ENCODE measurements around the gene FTSJ1. TPM values are rescaled to one million over a fixed set of nuclear protein-coding genes. Genes with fewer than 3 reads are reported as not detected.
"Not testable (repeated sequence)": the region's sequence is repeated elsewhere in the genome, so short reads cannot be mapped to it uniquely, and the experiment has no call there.

Gene FTSJ1
- total RNA-seq, 4 donors from 2014 or later = 45.7 to 74.7 (median 56.1) TPM

DNA sequence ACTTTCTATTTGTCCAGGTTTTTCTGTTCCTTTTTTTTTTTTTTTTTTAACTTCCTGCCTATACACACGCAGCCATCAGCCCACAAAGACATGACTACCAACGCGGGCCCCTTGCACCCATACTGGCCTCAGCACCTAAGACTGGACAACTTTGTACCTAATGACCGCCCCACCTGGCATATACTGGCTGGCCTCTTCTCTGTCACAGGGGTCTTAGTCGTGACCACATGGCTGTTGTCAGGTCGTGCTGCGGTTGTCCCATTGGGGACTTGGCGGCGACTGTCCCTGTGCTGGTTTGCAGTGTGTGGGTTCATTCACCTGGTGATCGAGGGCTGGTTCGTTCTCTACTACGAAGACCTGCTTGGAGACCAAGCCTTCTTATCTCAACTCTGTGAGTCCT lies 47.7 kb downstream of the FTSJ1 start:
- TF ChIP-seq, protein P1, sequence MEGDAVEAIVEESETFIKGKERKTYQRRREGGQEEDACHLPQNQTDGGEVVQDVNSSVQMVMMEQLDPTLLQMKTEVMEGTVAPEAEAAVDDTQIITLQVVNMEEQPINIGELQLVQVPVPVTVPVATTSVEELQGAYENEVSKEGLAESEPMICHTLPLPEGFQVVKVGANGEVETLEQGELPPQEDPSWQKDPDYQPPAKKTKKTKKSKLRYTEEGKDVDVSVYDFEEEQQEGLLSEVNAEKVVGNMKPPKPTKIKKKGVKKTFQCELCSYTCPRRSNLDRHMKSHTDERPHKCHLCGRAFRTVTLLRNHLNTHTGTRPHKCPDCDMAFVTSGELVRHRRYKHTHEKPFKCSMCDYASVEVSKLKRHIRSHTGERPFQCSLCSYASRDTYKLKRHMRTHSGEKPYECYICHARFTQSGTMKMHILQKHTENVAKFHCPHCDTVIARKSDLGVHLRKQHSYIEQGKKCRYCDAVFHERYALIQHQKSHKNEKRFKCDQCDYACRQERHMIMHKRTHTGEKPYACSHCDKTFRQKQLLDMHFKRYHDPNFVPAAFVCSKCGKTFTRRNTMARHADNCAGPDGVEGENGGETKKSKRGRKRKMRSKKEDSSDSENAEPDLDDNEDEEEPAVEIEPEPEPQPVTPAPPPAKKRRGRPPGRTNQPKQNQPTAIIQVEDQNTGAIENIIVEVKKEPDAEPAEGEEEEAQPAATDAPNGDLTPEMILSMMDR (IDR thresholded peaks at IDR 0.05) = no peak
- DNase-seq (ENCODE audit: low spot score) = no peak
- no peak for ATAC-seq (ENCODE audit: low FRiP score)

DNA sequence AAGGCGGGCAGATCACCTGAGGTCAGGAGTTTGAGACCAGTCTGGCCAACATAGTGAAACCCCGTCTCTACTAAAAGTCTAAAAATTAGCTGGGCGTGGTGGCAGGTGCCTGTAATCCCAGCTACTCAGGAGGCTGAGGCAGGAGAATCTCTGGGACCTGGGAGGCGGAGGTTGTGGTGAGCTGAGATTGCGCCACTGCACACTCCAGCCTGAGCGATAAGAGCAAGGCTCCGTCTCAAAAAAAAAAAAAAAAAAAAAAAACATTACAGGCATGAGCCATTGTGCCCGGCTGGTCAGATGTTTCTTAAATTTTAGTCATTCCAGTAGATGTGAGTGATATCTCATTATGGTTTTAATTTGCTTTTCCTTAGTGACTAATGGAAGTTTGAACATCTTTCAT lies 49.9 kb downstream of the FTSJ1 start:
- not testable (repeated sequence) for ATAC-seq (ENCODE audit: low FRiP score); DNase-seq (ENCODE audit: low spot score)

GRCh38 chrX:48530736-48531135 lies 54.7 kb downstream of the FTSJ1 start:
- no peak for DNase-seq (ENCODE audit: low spot score)
- ATAC-seq (ENCODE audit: low FRiP score) = no peak
- TF ChIP-seq, protein P1 (IDR thresholded peaks at IDR 0.05) = no peak

- ATAC-seq (ENCODE audit: low FRiP score) = no peak
- DNase-seq (ENCODE audit: low spot score) = no peak
- TF ChIP-seq, protein P1 (IDR thresholded peaks at IDR 0.05) = no peak
Measured at GRCh38 chrX:48531358-48531959, 55.5 kb downstream of the FTSJ1 start.

DNA sequence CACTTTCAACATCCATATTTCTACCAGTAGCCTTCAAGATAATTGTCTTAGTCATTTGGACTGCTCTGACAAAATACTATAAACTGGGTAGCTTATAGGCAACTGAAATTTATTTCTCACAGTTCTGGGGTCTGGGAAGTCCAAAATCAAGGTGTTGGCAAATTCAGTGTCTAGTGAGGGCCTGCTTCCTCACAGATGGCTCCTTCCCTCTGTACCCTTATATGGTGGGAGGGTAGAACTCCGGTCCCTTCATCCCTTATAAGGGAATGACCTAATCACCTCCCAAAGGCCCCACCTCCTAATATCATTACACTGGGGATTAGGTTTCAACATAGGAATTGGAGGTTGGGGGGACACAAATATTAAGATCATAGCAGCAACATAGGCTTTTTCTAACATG lies 56.2 kb downstream of the FTSJ1 start:
- TF ChIP-seq, protein P1 (IDR thresholded peaks at IDR 0.05) = no peak
- no peak for DNase-seq (ENCODE audit: low spot score)
- no peak for ATAC-seq (ENCODE audit: low FRiP score)

- no peak for ATAC-seq (ENCODE audit: low FRiP score)
- no peak for DNase-seq (ENCODE audit: low spot score)
- TF ChIP-seq, protein P1 (IDR thresholded peaks at IDR 0.05) = no peak
Measured at GRCh38 chrX:48533165-48533564, 57.2 kb downstream of the FTSJ1 start.

Other genes starting within 250 kb of the FTSJ1 start
- not detected for gene SSX1, start 220.8 kb upstream of the FTSJ1 start, total RNA-seq
- gene SSX3, start 119.5 kb upstream of the FTSJ1 start, total RNA-seq = not detected
- not detected for gene SSX4, start 92.7 kb upstream of the FTSJ1 start, total RNA-seq
- gene SSX4B, start 64.2 kb upstream of the FTSJ1 start, total RNA-seq = not detected
- 10 to 100 TPM in 2 of 4 donors, 1 to 10 TPM in 2; 2.8 to 11.9 (median 9.6) TPM for gene SLC38A5, start 5.9 kb upstream of the FTSJ1 start, total RNA-seq
- 10 to 100 TPM in 3 of 4 donors, 1 to 10 TPM in 1; 8.4 to 16.9 (median 14.1) TPM for gene PORCN, start 32.8 kb downstream of the FTSJ1 start, total RNA-seq
- gene EBP, start 45.6 kb downstream of the FTSJ1 start, total RNA-seq = 10 to 100 TPM; 15.1 to 24.9 (median 17.2) TPM
- gene TBC1D25, start 63.5 kb downstream of the FTSJ1 start, total RNA-seq = 10 to 100 TPM in 3 of 4 donors, 1 to 10 TPM in 1; 8.7 to 15.4 (median 13.2) TPM
- gene RBM3, start 98.3 kb downstream of the FTSJ1 start, total RNA-seq = 100 to 1,000 TPM; 151 to 280 (median 263) TPM
- 100 to 1,000 TPM in 3 of 4 donors, 10 to 100 TPM in 1; 95.4 to 149 (median 126) TPM for gene WDR13, start 121.3 kb downstream of the FTSJ1 start, total RNA-seq
- gene WAS, start 207.6 kb downstream of the FTSJ1 start, total RNA-seq = 10 to 100 TPM in 3 of 4 donors, 1 to 10 TPM in 1; 9.0 to 26.0 (median 21.0) TPM
- 1 to 10 TPM; 4.2 to 8.1 (median 5.5) TPM for gene SUV39H1, start 220.5 kb downstream of the FTSJ1 start, total RNA-seq